HTR-8/SVneo (cell line): ENCODE data around the gene BTG2.
A peak's percentile ranks its signal among the peaks of the same experiment; 100 is the strongest.

ENCODE experiments used
- DNase-seq: peaks from one replicate; pipeline ENCODE4 v3.0.0; 2011; ENCODE audit warnings: low spot score, mixed read lengths; ENCODE audit not compliant: insufficient read length
- FAIRE-seq: peaks from 2 replicates; lab custom pipeline; 2011; peaks lifted over from hg19 to GRCh38; lab: Jason Lieb, UNC

Gene BTG2

DNA sequence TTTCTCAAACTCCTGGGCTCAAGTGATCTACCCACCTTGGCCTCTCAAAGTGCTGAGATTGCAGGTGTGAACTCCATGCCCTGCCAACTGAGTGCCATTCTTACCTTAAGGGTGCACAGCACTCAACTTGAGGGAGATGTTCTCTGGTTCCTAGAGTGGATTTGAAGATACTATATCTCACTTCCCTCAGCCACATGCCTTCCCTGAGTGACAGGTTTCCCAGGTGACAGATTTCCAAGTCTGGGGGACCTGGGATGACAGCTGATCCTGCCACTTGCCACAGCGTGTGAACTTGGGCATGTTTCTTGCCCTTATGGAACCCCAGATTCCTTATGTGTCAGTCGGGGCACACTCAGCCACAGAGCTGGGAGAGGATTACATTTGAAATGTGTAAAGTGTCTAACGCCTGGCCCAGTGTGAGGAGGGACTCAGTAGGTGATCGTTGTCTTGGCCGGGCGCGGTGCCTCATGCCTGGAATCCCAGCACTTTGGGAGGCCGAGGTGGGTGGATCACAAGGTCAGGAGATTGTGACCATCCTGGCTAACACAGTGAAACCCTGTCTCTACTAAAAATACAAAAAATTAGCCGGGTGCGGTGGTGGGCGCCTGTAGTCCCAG is 29.6 kb upstream of the BTG2 start:
- DNase-seq = no peak
- FAIRE-seq = no peak

DNA sequence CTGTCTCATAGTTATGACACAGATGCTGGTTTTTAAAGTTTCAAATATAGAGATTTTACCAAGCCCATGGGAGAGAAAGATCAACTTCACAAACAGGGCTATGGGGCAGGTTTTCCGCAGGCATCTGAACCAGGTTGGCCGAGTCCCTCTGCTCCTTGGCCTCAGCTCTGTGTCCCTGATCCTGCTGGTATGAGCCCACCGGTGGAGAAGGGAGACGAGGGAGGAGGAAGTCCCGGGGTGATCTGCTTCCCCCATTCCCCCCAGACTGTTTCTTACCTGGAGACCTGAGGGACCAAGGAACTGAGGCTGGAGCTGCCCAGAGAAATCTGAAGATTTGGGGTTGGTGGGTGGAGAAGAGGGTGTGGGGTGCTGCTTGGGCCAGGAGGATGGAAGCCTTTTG is 28.9 kb upstream of the BTG2 start:
- FAIRE-seq (no peak), DNase-seq (no peak)

DNA sequence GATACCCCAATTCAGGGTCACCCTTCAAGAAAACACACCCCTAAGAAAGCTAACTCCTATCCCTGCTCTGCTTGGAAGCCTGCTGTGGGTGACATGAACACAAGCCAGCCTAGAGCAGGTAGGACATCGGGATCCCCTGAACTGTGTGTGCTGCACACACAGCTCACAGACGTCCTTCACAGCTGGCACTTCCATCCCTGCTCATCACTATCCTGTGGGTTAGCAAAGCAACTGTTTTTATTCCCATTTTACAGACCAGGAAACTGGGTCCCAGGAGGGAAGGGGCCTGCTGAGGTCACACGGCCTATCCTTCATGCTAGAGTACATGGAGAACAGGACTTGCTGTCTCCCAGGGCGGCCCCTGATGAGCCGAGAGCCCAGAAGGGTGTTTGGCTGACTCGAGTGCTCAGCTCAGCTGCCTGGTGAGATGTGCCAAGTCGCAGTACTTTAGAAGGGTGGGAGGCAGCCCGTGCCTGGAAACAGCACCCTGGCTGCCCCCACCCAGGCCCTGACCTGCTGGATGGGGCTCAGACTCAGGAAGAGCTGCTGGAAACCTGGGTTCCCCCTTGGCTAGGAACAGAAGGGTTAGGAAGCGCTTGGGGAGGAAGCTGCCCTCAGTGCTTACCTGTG is 28.3 kb upstream of the BTG2 start:
- FAIRE-seq = no peak
- no peak for DNase-seq

DNA sequence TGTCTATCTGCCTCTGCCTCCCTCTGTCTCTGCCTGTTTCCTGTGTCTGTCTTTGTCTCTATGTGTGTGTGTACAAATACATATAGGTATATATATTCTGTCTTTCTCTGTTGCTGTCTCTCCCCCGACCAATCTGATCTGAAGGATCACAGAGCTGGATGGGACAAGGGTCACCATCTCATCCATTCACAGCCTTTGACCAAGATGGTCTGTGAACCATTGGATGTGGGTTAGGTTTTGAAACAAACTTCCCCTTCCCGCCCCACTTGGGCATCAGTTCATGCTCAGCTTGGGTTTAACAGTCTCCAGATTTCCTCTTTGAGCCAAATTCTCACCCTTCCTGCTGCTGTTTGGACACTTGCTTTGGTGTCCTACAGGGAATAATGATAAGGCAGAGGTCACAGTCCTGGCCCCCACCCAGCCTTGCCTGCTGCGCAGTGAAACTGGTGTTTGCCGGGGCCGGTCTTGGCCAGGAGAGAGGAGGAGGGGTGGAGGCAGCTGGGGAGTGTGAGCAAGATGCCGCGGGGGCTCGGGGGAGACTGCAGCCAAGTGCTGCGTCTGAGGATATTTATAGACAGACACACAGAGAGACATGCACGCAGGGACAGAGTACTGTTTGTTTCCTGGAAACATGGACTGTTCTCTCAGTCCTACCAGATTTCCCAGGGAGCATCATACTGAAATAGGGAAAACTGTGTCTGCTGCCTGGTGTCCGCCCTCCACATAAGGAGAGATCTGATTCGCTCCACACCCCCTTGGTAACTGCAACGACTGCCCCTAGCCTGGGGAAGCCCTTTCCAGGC is 27.0 kb upstream of the BTG2 start:
- FAIRE-seq (no peak), DNase-seq (peak; percentile 56)

DNA sequence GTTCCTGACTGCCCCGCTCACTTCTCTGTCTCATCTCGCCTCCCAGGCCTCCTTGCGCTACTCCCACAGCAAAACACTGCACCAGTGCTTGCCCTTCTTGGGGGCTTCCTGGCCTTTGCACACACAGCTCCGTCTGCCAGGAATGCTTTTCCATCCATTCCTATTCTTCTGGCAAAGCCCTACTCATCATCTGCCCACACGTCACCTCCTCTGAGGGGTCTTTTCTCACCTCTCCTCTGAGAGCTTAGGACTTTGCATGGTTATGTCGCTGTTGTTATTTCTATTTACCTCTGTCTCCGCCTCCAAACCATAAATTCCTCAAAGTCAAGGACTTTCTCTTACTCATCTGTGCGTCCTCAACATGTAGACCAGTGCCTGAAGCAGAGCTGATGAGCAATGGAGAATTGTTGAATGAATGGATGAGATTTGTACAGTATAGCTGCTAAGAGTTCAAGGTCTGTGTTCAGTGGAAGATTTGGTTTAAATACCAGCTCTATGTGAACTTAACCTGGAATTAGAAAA is 26.4 kb upstream of the BTG2 start:
- no peak for DNase-seq
- FAIRE-seq = no peak

DNA sequence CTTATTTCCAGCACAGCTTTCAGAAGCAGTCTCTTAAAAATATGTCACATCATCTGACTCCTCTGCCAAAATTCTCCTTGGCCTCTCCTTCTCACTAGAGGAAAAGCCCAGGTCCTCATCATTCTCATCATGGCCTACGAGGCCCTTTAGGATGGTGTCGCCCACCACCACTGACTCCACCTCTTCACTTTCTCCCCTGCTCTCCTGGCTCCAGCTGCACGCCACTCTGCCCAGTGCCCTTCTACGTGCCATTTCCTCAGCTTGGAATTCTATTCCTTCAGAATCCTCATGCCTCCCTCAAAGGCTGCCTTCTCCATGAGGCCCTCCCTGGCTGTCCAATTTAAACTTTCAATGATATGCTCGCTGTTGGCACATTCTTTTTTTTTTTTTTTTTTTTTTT is 25.3 kb upstream of the BTG2 start:
- FAIRE-seq (no peak), DNase-seq (no peak)

DNA sequence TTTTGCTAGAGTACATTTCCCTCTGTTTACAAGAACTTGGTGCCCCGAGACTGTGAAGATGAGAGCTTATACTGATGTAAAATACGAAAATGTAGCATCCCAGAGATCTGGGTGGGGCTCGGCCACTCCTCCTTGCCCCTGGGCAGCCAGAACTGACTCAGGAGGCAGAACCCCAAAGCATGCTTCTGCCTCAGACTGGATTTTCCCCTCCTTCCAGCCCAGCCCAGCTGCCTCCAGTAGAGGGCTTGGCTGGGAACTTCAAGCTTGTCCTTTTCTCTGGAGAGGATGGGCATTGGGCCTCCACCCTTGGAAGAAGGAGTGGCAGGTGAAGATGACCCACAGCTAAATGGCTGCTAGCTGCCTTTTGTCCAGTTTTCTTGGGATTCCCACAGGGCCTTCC is 24.3 kb upstream of the BTG2 start:
- no peak for DNase-seq
- FAIRE-seq = no peak

DNA sequence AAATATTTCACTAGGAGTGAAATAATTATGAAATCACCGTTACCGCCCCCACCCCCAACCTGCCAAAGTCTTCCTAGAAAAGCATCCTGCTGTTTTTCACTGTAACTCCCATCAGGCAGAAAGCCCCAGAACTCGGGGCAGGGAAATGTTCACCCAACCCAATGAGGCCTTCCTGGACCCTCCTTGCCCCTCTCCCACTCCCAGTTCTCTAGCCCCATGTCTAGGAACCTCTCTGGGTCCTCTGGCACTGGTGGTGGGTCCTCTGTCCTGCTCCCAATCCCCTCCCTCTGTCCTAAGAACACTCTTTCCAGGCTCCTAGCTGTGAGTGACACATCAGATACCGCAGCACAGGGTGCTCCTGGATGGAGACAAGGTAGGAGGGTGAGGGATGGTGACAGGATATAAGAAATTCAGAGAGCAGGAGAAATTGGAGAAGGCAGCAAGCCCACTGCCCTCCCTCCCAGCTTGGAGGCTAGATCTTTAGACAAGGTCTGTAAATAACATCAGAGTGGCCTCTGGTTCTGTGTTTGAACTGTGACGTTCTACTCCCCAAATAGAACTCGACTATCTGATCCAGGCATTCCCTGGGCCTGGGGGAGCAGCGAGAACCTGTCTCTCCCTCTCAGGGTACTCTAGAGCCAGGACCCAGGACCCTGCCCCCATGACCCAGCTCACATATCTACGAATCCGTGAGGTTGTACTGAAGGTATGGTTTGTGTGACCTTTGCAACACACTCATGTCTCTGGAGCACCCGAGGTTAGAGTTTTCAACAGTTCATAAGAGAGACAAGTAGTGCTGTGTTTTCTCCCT is 23.3 kb upstream of the BTG2 start:
- no peak for FAIRE-seq
- no peak for DNase-seq

DNA sequence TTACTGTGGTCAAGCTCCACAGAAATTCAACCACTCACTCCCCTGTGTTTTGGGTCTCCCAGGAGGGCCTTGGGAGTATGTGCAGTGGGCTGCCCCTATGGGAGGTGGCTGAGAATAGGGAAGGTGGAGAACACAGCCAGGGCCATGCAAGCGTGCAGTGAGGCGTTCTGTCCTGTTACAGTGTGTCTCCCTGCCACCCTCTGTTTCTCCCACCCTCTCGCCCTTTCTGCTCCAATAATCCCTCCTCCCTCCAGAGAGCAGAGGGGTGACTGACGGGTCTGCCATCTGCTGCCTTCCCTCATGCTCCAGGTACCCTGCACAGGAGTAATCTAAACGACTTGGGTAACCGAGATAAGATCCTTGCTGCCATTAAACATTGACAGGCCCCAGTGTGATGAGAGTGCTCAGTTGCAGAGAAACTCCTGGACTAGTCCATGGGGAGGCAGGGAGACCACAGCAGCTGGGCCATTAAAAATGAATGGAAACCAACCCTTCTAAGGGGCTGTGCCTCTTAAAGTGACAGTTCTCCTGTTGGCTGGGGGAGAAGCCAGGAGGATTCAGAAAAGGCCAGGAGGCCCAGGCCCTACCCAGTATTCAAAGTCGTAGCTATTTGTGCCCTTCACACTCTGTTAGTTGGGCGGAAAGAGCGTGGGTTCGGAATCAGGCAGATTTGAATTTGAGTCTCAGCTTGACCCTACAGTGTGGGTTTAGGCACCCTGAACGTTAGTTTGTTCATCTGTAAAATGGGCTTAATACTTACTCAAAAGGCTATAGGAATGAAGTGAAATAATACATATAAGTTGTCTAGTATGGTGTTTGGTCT is 22.4 kb upstream of the BTG2 start:
- no peak for DNase-seq
- no peak for FAIRE-seq

DNA sequence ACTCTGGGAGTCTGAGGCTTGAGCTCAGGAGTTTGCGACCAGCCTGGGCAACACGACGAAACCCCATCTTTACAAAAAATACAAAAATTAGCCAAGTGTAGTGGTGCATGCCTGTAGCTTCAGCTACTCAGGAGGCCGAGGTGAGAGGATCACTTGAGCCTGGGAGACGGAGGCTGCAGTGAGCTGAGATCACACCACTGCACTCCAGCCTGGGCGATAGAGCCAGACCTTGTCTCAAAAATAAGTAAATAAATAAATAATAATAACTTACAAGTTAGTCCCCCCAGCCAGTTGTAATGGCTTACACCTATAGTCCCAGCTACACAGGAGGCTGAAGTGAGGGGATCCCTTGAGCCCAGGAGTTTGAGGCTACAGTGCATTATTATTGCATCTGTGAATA is 21.7 kb upstream of the BTG2 start:
- DNase-seq (no peak), FAIRE-seq (no peak)

DNA sequence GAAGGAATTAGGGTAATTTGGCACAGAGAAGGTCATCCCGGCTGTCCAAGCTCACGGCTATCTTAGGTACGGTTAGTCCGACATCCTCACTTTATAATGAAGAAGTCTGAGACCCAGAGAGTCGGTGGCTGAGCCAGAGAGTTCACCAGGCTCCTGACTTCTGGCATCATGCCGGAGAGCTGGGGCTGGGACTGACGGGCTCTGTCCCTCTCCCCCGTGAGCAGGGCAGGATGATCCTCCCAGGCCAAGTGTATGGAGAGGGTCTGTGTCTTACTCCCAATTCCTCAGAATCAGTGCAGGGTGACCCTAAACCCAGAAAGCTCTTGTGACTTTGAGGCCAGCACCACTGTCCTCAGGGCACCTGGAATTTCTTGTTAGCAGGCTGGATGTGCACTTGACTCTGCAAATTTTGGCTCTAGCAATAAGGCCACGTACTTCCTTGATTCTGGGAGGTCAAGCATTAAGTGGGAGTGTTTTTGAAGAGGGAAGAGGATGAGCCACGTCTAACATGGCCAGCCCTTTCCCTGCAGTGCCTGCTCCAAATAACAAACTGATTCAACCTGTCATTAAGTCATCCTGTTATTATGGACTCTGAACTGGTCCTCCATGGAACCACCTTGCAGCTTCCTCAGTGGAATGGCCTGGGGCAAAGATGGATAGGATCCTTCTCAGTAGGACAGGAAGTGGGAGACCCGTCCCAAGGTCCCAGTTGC is 20.8 kb upstream of the BTG2 start:
- FAIRE-seq (no peak), DNase-seq (no peak)

DNA sequence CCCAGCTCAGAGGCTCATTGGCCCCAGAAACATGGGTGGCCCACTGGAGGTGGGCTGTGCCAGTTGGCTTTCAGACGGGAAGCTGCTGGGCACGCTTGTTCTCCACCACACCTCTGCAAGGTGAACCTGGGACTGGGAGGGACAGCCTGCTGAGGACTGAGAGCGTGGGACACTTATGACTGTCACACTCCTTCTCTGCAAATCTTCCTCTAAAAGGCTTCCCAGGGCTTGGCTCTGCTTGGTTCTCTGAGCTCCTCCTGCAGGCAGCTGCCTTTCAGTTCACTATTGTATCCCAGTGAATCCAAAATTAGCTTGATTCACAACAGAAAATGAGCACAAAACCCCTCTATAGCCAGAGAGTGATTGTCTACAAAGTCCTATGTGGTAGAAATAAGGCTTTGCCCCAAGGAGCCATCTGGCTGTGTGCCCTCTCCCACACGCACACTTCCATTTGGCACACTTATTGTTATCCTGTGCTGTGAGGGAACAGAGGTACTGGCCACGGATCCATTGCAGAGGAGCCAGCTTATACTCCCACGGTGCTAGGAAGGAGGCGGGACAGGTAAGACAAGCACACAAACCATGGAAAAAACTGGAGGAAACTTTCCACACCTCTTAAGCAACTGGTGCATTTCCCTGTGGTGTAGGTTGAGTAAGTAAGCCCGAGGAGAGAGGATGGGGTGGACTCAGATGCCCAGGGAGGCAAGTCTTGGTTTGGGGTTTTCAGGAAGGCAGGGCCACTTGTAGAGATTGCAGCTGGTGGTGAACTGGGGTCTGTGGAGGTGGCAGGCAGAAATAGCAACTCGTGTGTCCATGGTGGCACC is 18.9 kb upstream of the BTG2 start:
- no peak for FAIRE-seq
- DNase-seq = no peak

DNA sequence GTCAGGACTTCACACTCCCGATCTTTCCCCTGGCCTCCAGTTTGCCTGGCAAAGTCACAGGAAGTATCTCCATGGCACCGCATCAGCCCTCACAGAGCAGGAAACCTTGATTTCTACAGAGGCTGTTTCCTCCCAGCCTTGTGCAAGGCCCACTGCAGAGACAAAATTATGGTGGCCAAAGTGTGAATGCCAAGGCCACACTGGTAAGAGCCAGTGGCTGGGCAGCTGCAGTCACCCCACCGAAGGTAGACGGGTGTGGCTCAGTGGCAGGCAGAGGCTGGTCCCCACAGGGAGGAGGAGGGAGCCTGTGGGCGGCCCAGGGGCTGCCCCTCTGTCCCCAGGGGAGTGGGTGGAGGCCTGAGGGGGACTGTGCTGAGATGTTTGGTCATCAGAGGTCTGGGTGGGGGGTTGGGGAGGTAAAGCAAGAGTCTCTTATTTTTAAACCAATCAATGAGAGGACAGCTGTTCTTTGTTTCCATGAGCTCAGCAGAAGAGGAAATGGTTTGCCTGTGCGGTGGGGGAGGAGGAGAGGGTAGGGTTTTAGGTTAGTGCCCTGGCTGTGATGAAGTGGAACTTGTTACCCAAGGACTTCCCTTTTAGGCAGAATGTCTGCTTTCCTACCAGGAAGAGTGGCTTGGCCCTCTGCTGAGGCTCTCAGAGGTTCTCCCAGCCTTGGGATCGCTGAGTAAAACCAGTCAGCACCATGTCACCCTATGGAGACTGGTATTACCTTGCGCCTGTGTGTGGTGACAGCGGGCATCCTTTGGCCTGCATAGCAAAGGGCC is 18.0 kb upstream of the BTG2 start:
- DNase-seq = no peak
- FAIRE-seq = no peak

DNA sequence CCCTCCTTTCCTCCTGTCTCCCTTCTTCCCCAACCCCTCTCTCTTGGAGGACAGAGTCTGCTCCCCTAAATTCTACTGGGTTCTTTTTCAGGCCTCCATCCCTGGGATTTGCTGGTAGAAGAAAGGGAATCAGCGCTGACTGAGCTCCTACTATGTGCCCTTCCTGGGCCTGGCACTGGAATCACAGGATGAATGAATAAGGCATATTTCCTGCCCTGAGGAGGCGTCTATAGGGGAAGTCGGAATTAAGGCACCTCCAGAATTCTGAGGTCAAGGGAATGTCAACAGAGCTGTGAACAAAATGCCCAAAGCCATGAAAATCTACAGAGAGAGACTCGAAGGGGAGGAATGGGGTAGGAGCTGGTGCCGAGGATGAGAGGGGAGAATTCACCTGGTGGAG is 17.4 kb upstream of the BTG2 start:
- DNase-seq = no peak
- no peak for FAIRE-seq

DNA sequence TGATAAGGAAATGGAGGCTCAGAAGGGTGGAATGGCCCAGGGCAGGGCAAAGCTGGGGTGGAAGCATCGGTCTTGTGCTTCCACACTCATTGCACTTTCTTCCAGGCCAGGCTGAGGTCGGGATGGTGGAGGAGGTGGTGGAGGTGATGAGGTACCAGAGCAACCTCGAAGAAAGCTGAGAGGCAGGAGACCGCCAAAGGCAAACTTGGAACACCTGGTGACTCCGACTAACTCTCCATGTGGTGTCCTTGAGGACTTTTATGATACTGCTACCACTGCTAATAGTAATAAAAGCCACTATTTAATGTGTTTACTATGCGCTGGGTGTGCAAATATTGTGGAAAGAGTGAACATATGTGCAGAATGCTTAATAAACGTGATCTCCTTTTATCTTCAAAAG is 16.9 kb upstream of the BTG2 start:
- FAIRE-seq (no peak), DNase-seq (no peak)

DNA sequence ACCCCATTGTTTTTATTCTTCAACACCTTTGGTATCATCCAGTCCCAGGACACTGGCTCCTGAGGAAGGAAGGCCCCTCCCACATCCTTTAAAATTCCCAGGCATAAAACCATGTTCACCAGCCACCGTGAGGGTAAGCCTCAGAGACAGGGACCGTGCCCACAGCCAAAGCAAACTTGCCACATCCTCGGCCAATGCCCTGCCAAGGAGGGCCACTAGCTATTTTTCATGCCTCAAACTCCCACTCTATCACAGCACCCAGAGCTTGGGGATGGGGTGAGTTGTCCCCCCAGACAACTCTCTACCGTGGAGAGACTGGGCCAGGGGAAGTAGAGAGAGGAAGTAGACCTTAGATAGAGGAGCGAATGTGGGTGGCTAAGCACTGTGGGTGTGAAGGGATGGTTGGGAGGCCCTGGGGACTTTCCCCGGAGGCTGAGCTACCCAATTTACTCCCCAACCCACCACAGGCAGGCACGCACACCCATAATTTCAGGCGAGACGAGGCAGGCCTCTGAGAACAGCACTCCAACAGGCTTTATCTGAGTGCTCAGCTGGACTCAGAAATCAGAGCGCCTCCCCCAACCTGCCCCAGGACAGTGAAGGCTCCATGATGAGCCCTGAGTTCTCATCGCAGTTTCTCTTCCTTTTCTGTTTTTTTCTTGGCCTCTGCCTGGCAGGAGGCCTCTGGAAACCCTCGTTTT is 15.9 kb upstream of the BTG2 start:
- FAIRE-seq (no peak), DNase-seq (no peak)

DNA sequence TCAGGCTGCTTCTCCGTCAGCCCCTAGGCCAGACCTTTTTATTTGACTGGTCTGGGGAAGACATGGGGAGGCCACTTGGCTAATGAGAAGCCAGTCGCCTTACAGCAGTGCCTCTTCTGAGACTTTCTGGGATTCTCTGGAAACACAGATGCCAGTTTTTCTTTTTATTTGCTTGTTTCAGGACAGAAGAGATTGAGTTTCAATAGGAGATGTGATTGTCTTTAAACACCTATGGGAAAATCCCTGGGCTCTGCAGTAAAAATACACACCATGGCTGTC is 15.4 kb upstream of the BTG2 start:
- no peak for DNase-seq
- no peak for FAIRE-seq
